ENCODE results near the gene UST.

DNA sequence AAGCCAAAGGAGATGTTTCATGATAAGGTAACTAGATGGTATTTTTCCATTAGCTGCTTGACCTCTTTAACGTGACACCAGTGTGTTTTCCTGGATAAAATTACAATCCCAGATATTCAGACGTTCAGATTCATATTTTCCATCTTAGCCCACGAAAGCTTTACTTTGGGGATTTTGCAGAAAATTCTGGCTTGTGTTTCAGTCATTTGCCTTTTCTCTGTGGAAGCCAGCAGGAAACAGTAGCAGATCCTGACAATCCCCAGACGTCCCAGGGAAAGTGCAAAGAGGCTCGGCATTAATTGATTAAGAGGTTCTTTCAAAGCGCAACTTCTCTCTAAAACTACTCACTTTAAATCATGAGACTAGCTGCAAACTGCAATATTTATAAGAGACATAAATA is 243.6 kb downstream of the UST start:
- TF ChIP-seq ELF4 (IDR thresholded peaks at IDR 0.05): no peak
- no peak for TF ChIP-seq BHLHE40 (IDR thresholded peaks at IDR 0.05; ENCODE audit: borderline replicate concordance)
- no peak for TF ChIP-seq CTBP1 (IDR thresholded peaks at IDR 0.05; ENCODE audit: borderline replicate concordance)
- TF ChIP-seq TARDBP (IDR thresholded peaks at IDR 0.05): no peak
- no peak for TF ChIP-seq SP1 (IDR thresholded peaks at IDR 0.05)
- no peak for TF ChIP-seq FOXA1 (IDR thresholded peaks at IDR 0.05)
- TF ChIP-seq SUZ12 (IDR thresholded peaks at IDR 0.05): no peak
- TF ChIP-seq L3MBTL2 (conservative IDR thresholded peaks at IDR 0.05): no peak
- TF ChIP-seq FOXK2 (IDR thresholded peaks at IDR 0.05): no peak
- TF ChIP-seq HDGF (IDR thresholded peaks at IDR 0.05; ENCODE audit: borderline replicate concordance): no peak
- no peak for TF ChIP-seq ZNF384 (IDR thresholded peaks at IDR 0.05)
